Smooth muscle cell (in vitro differentiated cells): Measurements from ENCODE around the gene DNM3. TPM values are rescaled to one million over a fixed set of nuclear protein-coding genes. Genes with fewer than 3 reads are reported as not detected.
A peak's percentile ranks its signal among the peaks of the same experiment; 100 is the strongest.

Experiments used
- DNase-seq: peaks from one replicate; lab custom pipeline; 2025; ENCODE audit not compliant: unreplicated experiment; lab: John Stamatoyannopoulos, UW
- H2AFZ ChIP-seq: fragments of 200-600 bp; sonication (generic); 2 replicates; pipeline ENCODE4 v1.6.0; 2016; ENCODE audit warnings: antibody characterized with exemption, low read depth, mild to moderate bottlenecking
- H3F3A ChIP-seq: fragments of 200-600 bp; sonication (generic); 2 replicates; pipeline ENCODE4 v1.6.0; 2017; ENCODE audit warnings: antibody characterized with exemption, low read depth
- H3K27ac ChIP-seq: fragments of 200-600 bp; sonication (generic); 2 replicates; pipeline ENCODE4 v1.5.1; 2016; ENCODE audit warnings: low read depth, mild to moderate bottlenecking
- H3K27me3 ChIP-seq: fragments of 200-600 bp; sonication (generic); 2 replicates; pipeline ENCODE4 v1.6.1; 2016; ENCODE audit warnings: low read depth, mild to moderate bottlenecking
- H3K36me3 ChIP-seq: fragments of 200-600 bp; sonication (generic); 2 replicates; pipeline ENCODE4 v1.5.1; 2016; ENCODE audit warnings: low read depth
- H3K4me1 ChIP-seq: fragments of 200-600 bp; sonication (generic); 2 replicates; pipeline ENCODE4 v1.5.1; 2016; ENCODE audit warnings: low read depth
- H3K4me2 ChIP-seq: fragments of 200-600 bp; sonication (generic); 2 replicates; pipeline ENCODE4 v1.6.0; 2016; ENCODE audit warnings: mild to moderate bottlenecking
- H3K4me3 ChIP-seq: fragments of 200-600 bp; sonication (generic); 2 replicates; pipeline ENCODE4 v1.5.1; 2016; ENCODE audit warnings: mild to moderate bottlenecking
- H3K79me2 ChIP-seq: fragments of 200-600 bp; sonication (generic); 2 replicates; pipeline ENCODE4 v1.6.0; 2016; ENCODE audit warnings: low read depth, mild to moderate bottlenecking
- H3K9ac ChIP-seq: fragments of 200-600 bp; sonication (generic); 2 replicates; pipeline ENCODE4 v1.6.0; 2016; ENCODE audit warnings: low read depth
- H3K9me3 ChIP-seq: fragments of 200-600 bp; sonication (generic); replicated peaks from 2 replicates; pipeline ENCODE4 v1.5.1; 2016; ENCODE audit warnings: low read depth
- H4K20me1 ChIP-seq: fragments of 200-600 bp; sonication (generic); 2 replicates; pipeline ENCODE4 v1.6.0; 2016; ENCODE audit warnings: low read depth
- CTCF ChIP-seq: fragments of 200-600 bp; sonication (generic); IDR thresholded peaks from 2 replicates; pipeline ENCODE4 v1.5.1; 2017; ENCODE audit warnings: borderline replicate concordance, mild to moderate bottlenecking, antibody characterized with exemption; ENCODE audit not compliant: insufficient read depth, poor library complexity, severe bottlenecking
- WGBS: methylation state at CpG from one replicate; pipeline ENCODE4 v1.1.7; 2016; ENCODE audit warnings: low lambda C conversion rate; 5-methylcytosine and 5-hydroxymethylcytosine counted together
- polyA plus RNA-seq: library from polyadenylated mRNA; unstranded; fragments of >200 nt; fragmentation: Nextera tagmentation; extraction: Ambion mirVana; gene quantifications from 2 replicates; pipeline ENCODE4 v1.2.1, GENCODE V29; 2016
- total RNA-seq: library from RNA; depleted of rRNA; stranded (reverse); fragments of >200 nt; gene quantifications from 2 replicates; pipeline ENCODE4 v1.2.3, GENCODE V29; 2014

The DNM3 gene
- total and polyA plus RNA-seq, 2 experiments from 2014 or later: 1.7 to 3.0 TPM

- no peaks in the 10 kb centered on the region for H3K27me3 ChIP-seq
- peak overlapping the region; percentile 70 for H3K4me2 ChIP-seq
- H3K9ac ChIP-seq: peak overlapping the region; percentile 63
- peaks cover 4% of the 10 kb centered on the region for H3K79me2 ChIP-seq
- H2AFZ ChIP-seq: peak overlapping the region; percentile 67
- 43% methylated on average over 4 of the region's 4 CpGs for WGBS
- peak overlapping the region; percentile 27 for H3K4me3 ChIP-seq
- no peak for DNase-seq
- peaks cover 25% of the 10 kb centered on the region for H3F3A ChIP-seq
- TF ChIP-seq CTCF: no peak
- no peaks in the 10 kb centered on the region for H3K9me3 ChIP-seq
- peak overlapping the region; percentile 78 for H3K27ac ChIP-seq
- H3K4me1 ChIP-seq: peaks cover 43% of the 10 kb centered on the region
- H3K36me3 ChIP-seq: no peaks in the 10 kb centered on the region
- H4K20me1 ChIP-seq: no peaks in the 10 kb centered on the region
These were observed 339.4 kb downstream of the DNM3 start for GRCh38 chr1:172180501-172181285.

DNA sequence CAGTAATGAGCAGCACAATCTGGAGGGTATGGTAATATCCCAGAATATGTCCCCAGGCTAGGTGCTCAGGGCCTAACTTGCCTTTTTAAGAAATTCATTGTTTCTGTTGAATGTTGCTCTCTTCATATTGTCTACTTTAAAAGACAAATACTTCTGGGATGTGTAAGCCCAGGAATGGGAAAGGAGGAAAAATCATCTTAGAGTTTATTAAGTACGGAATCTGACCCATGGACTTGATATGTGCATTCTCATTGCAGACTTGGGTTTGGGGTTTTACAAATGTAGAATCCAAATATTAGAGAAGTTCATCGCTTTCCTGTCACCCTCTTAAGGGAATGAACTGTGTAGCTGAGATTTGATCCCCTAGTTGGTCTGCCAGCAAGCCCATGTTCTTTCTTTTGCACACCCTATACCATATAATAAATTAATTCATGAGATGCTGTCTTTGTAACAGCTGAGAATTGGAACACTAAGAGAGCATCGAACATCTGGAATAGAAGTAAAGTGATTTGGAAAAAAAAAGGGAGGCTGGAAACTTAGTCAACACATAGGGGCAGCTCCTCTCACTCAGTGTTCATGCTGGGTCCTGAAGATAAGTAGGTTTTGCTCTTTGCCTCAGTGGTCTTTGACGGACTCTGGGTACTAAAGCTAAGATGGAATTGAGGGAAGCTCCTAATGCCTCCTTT lies 343.4 kb downstream of the DNM3 start:
- Histone ChIP-seq H3K79me2 (no peaks in the 10 kb centered on the region), H2AFZ (peak overlapping the region; percentile 67), H3K4me1 (peaks cover 28% of the 10 kb centered on the region), H3K9ac (no peak overlapping the region), H3K27ac (no peak overlapping the region), H3F3A (peaks cover 12% of the 10 kb centered on the region), H3K9me3 (no peaks in the 10 kb centered on the region), H3K4me3 (no peak overlapping the region), H3K36me3 (no peaks in the 10 kb centered on the region), H3K4me2 (peak overlapping the region; percentile 64), H4K20me1 (no peaks in the 10 kb centered on the region), H3K27me3 (no peaks in the 10 kb centered on the region)
- WGBS: 87% methylated on average over 4 of the region's 4 CpGs
- DNase-seq: no peak
- no peak for TF ChIP-seq CTCF

DNA sequence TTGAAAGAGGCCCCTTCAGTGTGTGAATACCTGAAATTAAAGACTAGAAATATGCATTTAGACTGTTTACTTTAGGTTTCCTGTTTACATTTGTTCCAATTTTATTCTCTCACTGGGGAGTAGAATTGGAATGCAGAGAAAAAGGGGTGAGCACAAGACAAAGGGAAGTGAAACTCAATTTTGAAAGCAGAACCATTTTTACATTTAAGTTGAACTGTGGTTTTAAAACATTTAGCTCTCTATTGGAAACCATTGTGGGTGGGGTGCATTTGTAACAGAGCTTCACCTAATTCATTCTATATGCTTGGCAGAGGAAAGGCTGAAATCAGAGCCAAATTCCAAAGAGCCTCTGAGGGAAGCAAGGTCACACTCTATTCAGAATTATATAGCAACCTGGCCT lies 343.9 kb downstream of the DNM3 start:
- Histone ChIP-seq H2AFZ (peak overlapping the region; percentile 67), H3K4me3 (no peak overlapping the region), H3K79me2 (no peaks in the 10 kb centered on the region), H3K36me3 (no peaks in the 10 kb centered on the region), H3F3A (peaks cover 6% of the 10 kb centered on the region), H3K4me1 (peaks cover 22% of the 10 kb centered on the region), H3K9ac (no peak overlapping the region), H3K4me2 (peak overlapping the region; percentile 64), H4K20me1 (no peaks in the 10 kb centered on the region), H3K9me3 (no peaks in the 10 kb centered on the region), H3K27ac (peak overlapping the region; percentile 30), H3K27me3 (no peaks in the 10 kb centered on the region)
- no peak for TF ChIP-seq CTCF
- no peak for DNase-seq
